Epithelial cell of esophagus (primary cell): ENCODE data around the gene SKI.

Experiments
- DNase-seq: peaks from one replicate; pipeline ENCODE4 v3.0.0; 2010; ENCODE audit warnings: low read depth
- H3K4me3 ChIP-seq: 2 replicates; pipeline ENCODE4 v1.5.1; 2011; ENCODE audit warnings: mild to moderate bottlenecking, low read length, control low read depth
- CTCF ChIP-seq: IDR thresholded peaks from 2 replicates; pipeline ENCODE4 v1.5.1; 2011; ENCODE audit warnings: low read depth, mild to moderate bottlenecking, low read length, control low read depth, inconsistent platforms; ENCODE audit not compliant: insufficient read depth; ENCODE audit errors: missing control alignments

Gene SKI

GRCh38 chr1:2194898-2195673, 33.0 kb upstream of the SKI start:
- H3K4me3 ChIP-seq: peak overlapping the region; percentile 58
- peak; percentile 92 for DNase-seq
- TF ChIP-seq CTCF: peak; percentile 87

GRCh38 chr1:2195785-2196184, 32.3 kb upstream of the SKI start:
- no peak for TF ChIP-seq CTCF
- H3K4me3 ChIP-seq: no peak overlapping the region
- DNase-seq: no peak

GRCh38 chr1:2196901-2197638, 31.0 kb upstream of the SKI start:
- DNase-seq: no peak
- no peak overlapping the region for H3K4me3 ChIP-seq
- TF ChIP-seq CTCF: no peak

GRCh38 chr1:2197707-2198165, 30.4 kb upstream of the SKI start:
- no peak for TF ChIP-seq CTCF
- no peak for DNase-seq

GRCh38 chr1:2198571-2198970, 29.5 kb upstream of the SKI start:
- DNase-seq: no peak
- no peak for TF ChIP-seq CTCF
- H3K4me3 ChIP-seq: no peak overlapping the region

More at GRCh38 chr1:2197707-2198165, 30.4 kb upstream of the SKI start:
- no peak overlapping the region for H3K4me3 ChIP-seq

- no peak for TF ChIP-seq CTCF
- peak overlapping the region; percentile 62 for H3K4me3 ChIP-seq
Observed at GRCh38 chr1:2199042-2199810, 28.9 kb upstream of the SKI start.

More at GRCh38 chr1:2199042-2199810, 28.9 kb upstream of the SKI start:
- peak; percentile 87 for DNase-seq
